ENCODE measurements around the gene PGLYRP1.

The PGLYRP1 gene

GRCh38 chr19:45976178-45976577, 46.7 kb downstream of the PGLYRP1 start:
- DNase-seq: no peak
- in situ Hi-C loops (cut with HindIII; ENCODE audit: low pct_ligation_motif_present, low pct_unique_long_range_greater_than_20kb, low sequenced_read_pairs): no loop called here

DNA sequence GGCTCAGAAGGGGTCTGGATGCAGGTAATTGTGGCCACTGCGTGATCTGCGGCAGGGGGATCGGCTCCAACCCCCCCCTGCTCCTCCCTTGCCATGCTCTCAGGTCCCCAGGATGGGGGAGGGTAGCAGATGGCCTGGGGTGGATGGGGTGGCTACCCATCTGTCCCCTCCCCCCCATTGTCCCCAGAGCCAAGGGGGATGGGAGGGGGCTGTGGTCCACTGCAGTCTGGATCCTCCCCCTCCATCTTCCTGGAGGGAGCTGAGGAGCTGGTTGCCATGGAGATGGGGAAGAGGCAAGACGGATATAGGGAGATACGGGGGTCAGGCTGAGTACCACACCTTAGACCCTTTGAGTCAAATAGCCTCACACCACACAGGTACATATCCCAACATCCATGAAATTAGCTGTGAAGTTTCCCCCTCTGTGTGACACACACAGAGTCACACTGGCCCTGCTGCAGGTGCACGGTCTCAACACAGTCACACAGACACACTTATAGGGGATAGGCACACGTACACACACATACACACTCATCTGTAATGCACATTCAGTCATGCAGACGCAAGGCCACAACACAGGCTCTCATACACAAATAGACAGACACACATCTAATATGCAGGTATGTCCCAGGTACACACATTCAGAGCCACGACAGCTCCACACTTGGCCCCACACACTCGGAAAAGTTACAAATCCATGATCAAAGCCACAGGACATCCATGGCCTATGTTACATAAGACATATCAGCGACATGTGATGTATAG, 47.4 kb downstream of the PGLYRP1 start:
- DNase-seq: no peak
- in situ Hi-C loops (cut with HindIII; ENCODE audit: low pct_ligation_motif_present, low pct_unique_long_range_greater_than_20kb, low sequenced_read_pairs): no loop called here

GRCh38 chr19:45973553-45974338, 49.1 kb downstream of the PGLYRP1 start, which contains the start of gene NOVA2:
Gene NOVA2, minus strand, starts transcription at chr19:45973865. Its CDS starts 514 bp downstream, at chr19:45973351.
- peak; percentile 5 for DNase-seq
- in situ Hi-C loops (cut with HindIII; ENCODE audit: low pct_ligation_motif_present, low pct_unique_long_range_greater_than_20kb, low sequenced_read_pairs): no loop called here

DNA sequence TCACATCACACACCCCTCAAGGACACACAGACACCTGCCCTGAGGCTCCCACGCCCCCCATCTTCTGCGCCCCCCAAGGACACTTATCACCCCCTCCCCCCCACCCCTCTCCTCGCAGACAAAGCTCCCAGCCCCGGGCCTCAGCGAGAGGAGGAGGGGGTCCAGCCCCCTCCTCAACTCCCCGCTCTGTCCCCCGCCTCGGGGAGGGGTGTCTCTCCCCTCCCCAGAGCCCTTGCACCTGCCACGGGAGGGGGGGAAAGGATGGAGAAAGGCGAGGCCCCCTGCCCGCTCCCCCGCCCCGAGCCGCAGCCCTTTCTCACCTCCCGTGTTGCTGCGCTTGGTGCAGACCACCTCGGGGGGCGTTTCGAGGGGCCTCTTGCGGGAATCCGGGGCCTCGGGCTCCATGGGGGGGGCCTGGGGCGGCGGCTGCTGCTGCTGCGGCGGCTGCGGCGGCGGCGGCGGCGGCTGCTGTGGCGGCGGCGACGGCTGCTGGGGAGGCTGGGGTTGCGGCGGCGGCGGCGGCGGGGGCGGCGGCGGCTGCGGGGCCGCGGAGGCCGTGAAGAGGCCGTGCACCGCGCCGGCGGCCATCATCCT, 49.8 kb downstream of the PGLYRP1 start:
- in situ Hi-C loops (cut with HindIII; ENCODE audit: low pct_ligation_motif_present, low pct_unique_long_range_greater_than_20kb, low sequenced_read_pairs): no loop called here
- DNase-seq: no peak

- no peak for DNase-seq
- in situ Hi-C loops (cut with HindIII; ENCODE audit: low pct_ligation_motif_present, low pct_unique_long_range_greater_than_20kb, low sequenced_read_pairs): no loop called here
Observed at GRCh38 chr19:45972081-45972946, 50.5 kb downstream of the PGLYRP1 start.

GRCh38 chr19:45971260-45971902, 51.5 kb downstream of the PGLYRP1 start:
- in situ Hi-C loops (cut with HindIII; ENCODE audit: low pct_ligation_motif_present, low pct_unique_long_range_greater_than_20kb, low sequenced_read_pairs): no loop called here

DNA sequence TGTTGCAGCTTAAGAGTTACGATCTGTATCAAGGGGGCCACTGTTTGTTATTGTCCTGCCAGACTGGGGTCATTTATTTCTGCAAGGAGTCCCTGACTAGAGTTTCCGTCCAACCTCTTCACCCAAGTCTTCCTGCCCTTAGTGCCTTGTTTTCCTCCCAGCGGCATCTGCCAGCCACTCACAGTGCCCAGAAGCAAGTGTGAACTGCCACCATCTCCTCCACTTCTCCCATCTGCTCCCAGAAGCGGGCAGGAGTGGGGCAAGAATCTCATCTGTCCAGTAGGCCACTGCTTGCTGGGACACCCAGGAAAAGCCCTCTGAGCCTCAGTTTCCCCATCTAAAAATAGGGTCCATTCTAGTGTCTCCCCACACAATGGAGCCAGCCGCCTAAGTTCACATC, 53.2 kb downstream of the PGLYRP1 start:
- in situ Hi-C loops (cut with HindIII; ENCODE audit: low pct_ligation_motif_present, low pct_unique_long_range_greater_than_20kb, low sequenced_read_pairs): no loop called here
- DNase-seq: no peak

More at GRCh38 chr19:45971260-45971902, 51.5 kb downstream of the PGLYRP1 start:
- no peak for DNase-seq

Data from ACHN (cell line).